Measurements from ENCODE around the gene USP51.

GRCh38 chrX:55488593-55489313, 895 bp downstream of the USP51 start:
- TF ChIP-seq CTCF (IDR thresholded peaks at IDR 0.05; ENCODE audit: poor library complexity) (no peak), EZH2 (IDR thresholded peaks at IDR 0.05; ENCODE audit: borderline replicate concordance) (no peak)

Data from hepatocyte (in vitro differentiated cells).